ENCODE measurements around the gene ASTN2. TPM values are rescaled to one million over a fixed set of nuclear protein-coding genes. Genes with fewer than 3 reads are reported as not detected.

The ASTN2 gene
- total and polyA plus RNA-seq, 2 donors (not counting 3 experiments of a cell fraction or from before 2014, with no cell fraction given), result 1.0 to 1.9 TPM

DNA sequence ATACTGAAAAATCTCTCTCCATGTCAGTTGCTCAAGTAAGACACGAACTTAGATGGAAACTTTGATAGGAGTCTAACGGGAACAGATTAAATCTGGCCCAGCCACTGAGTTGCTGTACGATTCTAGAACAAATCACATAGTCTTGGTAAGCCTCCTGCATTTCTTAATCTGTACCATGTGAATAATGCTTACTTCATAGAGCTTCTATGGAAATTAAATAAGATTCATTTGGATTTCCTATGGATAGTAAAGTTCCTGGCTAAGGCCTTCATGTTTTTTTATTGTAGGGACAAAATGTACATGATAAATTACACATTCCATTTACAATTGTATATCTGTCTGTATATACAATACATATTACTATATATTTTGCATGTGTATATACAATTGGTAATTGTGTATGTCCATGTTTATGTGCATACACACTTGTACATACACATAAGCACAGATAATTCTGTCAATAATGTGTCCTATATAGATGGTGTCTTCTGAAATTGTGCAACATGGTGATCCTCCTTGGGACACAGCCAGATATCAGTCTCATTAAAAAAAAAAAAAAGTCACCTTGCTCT, 397.4 kb downstream of the ASTN2 start:
- POLR2A ChIA-PET, result interaction anchor here (0.6 kb wide), 1 partner anchor 330 kb away, joined by 4 read pairs; the partner anchor contains the start of gene TRIM32
- TF ChIP-seq CTCF (IDR thresholded peaks at IDR 0.05; ENCODE audit: extremely low read depth in 1 of 2, insufficient read depth in 1 of 2, low read depth in 1 of 2, low read length in 2 of 2) (no peak), JUN (IDR thresholded peaks at IDR 0.05; ENCODE audit: borderline replicate concordance, insufficient read depth, insufficient read length, low read depth) (no peak), FOS (IDR thresholded peaks at IDR 0.05; ENCODE audit: borderline replicate concordance, insufficient read depth, low read length) (no peak), POLR2A (IDR thresholded peaks at IDR 0.05; ENCODE audit: low read depth, low read length) (no peak), EZH2 (IDR thresholded peaks at IDR 0.05; ENCODE audit: borderline replicate concordance, low read depth, low read length, severe bottlenecking) (no peak), MYC (IDR thresholded peaks at IDR 0.05; ENCODE audit: low read depth, low read length) (no peak), POLR2AphosphoS5 (IDR thresholded peaks at IDR 0.05; ENCODE audit: insufficient read depth, low read depth, low read length) (no peak), GATA2 (IDR thresholded peaks at IDR 0.05; ENCODE audit: insufficient read depth, insufficient read length, low read depth, low read length) (no peak)
- TF ChIP-seq, protein P1, sequence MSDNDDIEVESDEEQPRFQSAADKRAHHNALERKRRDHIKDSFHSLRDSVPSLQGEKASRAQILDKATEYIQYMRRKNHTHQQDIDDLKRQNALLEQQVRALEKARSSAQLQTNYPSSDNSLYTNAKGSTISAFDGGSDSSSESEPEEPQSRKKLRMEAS (IDR thresholded peaks at IDR 0.05; ENCODE audit: insufficient read depth, insufficient read length), result no peak
- H3K9ac ChIP-seq (replicated peaks; ENCODE audit: extremely low read depth, insufficient read depth, low read length), result no peak overlapping the region

More for the DNA sequence above, 397.4 kb downstream of the ASTN2 start:
- FAIRE-seq (no peak), DNase-seq (ENCODE audit: low read depth, low spot score) (no peak)
- Histone ChIP-seq H3K4me2 (ENCODE audit: insufficient read depth, low read length) (no peak overlapping the region), H3K27me3 (ENCODE audit: control insufficient read depth in 2 of 2, insufficient read depth in 2 of 2, low read length in 2 of 2) (no peaks in the 10 kb centered on the region), H3K4me3 (replicated peaks in 1 of 3; ENCODE audit: insufficient read depth in 1 of 3, low read depth in 1 of 3, low read length in 3 of 3) (no peak overlapping the region), H3K27ac (ENCODE audit: insufficient read depth, low read depth, low read length) (no peak overlapping the region), H4K20me1 (replicated peaks; ENCODE audit: control insufficient read depth, extremely low read depth, insufficient read depth, low read length) (no peaks in the 10 kb centered on the region), H3K9me3 (replicated peaks; ENCODE audit: control insufficient read depth, insufficient read depth, low read length) (peaks cover 6% of the 10 kb centered on the region), H3K9me1 (replicated peaks; ENCODE audit: control insufficient read depth, extremely low read depth, insufficient read depth, low read length) (no peaks in the 10 kb centered on the region), H3K79me2 (ENCODE audit: control insufficient read depth, insufficient read depth, low read length) (no peaks in the 10 kb centered on the region), H3K4me1 (ENCODE audit: control insufficient read depth, extremely low read depth, insufficient read depth, low read length) (no peaks in the 10 kb centered on the region), H3K36me3 (ENCODE audit: control insufficient read depth in 2 of 2, extremely low read depth in 1 of 2, insufficient read depth in 2 of 2, low read length in 2 of 2) (no peaks in the 10 kb centered on the region), H2AFZ (ENCODE audit: low read depth, low read length) (no peak overlapping the region)
- dilution Hi-C loops (cut with MboI; ENCODE audit: extremely low pct_ligation_motif_present, low sequenced_read_pairs) (no loop called here), intact Hi-C loops (cut with micrococcal nuclease) (no loop called here)
- CTCF ChIA-PET, result no interaction called here
- no TSS peak for BruUV-seq (replicated peaks)

All from endothelial cell of umbilical vein (primary cell).